Muscle layer of duodenum (tissue), 2 donors: ENCODE data around the gene CORIN.
"Not testable (repeated sequence)": the region's sequence is repeated elsewhere in the genome, so short reads cannot be mapped to it uniquely, and the experiment has no call there.

Source experiments
- H3K27ac ChIP-seq: one replicate; pipeline ENCODE4 v1.7.0; 2013; ENCODE audit warnings: mild to moderate bottlenecking, low read length
- H3K27me3 ChIP-seq: one replicate; pipeline ENCODE4 v1.7.0; 2013; ENCODE audit warnings: low read depth, mild to moderate bottlenecking, control low read depth, low read length
- H3K36me3 ChIP-seq, 2 donors: one replicate each; pipeline ENCODE4 v1.7.0; 2013; ENCODE audit warnings: low read length in 2 of 2, control low read depth in 1 of 2, mild to moderate bottlenecking in 1 of 2; ENCODE audit not compliant: insufficient read depth in 2 of 2, control insufficient read depth in 1 of 2
- H3K4me1 ChIP-seq, 2 donors: one replicate each; pipeline ENCODE4 v1.7.0; 2013; ENCODE audit warnings: low read length in 2 of 2, mild to moderate bottlenecking in 2 of 2, control low read depth in 1 of 2, moderate library complexity in 1 of 2; ENCODE audit not compliant: insufficient read depth in 2 of 2, control insufficient read depth in 1 of 2
- H3K4me3 ChIP-seq, 2 donors: one replicate each; pipeline ENCODE4 v1.7.0; 2013; ENCODE audit warnings: low read length in 2 of 2, low read depth in 1 of 2, mild to moderate bottlenecking in 1 of 2
- H3K9me3 ChIP-seq, 2 donors: one replicate each; pipeline ENCODE4 v1.7.0; 2013; ENCODE audit warnings: low read length in 2 of 2, control low read depth in 1 of 2, mild to moderate bottlenecking in 1 of 2; ENCODE audit not compliant: control insufficient read depth in 1 of 2
- donor health status: healthy.

The CORIN gene

DNA sequence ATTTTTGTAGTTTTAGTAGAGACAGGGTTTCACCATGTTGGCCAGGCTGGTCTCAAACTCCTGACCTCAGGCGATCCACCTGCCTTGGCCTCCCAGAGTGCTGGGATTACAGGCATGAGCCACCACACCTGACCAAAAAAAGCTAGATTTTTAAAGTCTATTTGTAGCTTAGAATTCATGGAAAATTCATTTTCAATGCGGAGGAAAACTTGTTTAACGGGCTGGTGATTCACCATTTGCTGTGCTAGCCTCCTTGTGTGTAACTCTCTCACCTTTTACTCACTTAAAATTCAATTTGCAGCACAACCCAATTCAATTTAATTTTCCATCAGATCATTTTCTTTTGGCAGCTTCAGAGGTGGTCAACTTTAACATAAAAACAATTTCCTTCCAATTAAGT lies 281.9 kb downstream of the CORIN start:
- H3K27me3 ChIP-seq, H3K4me1 ChIP-seq, H3K9me3 ChIP-seq, H3K27ac ChIP-seq, H3K4me3 ChIP-seq: not testable (repeated sequence)
- H3K36me3 ChIP-seq = peaks cover 16 to 34% of the 10 kb centered on the region in 2 donors

GRCh38 chr4:47553329-47554125 lies 284.3 kb downstream of the CORIN start:
- peaks cover 18 to 43% of the 10 kb centered on the region in 2 donors for H3K36me3 ChIP-seq
- H3K9me3 ChIP-seq = no peaks in the 10 kb centered on the region
- no peaks in the 10 kb centered on the region for H3K4me1 ChIP-seq
- no peak overlapping the region for H3K27ac ChIP-seq
- H3K27me3 ChIP-seq = no peaks in the 10 kb centered on the region
- no peak overlapping the region for H3K4me3 ChIP-seq

DNA sequence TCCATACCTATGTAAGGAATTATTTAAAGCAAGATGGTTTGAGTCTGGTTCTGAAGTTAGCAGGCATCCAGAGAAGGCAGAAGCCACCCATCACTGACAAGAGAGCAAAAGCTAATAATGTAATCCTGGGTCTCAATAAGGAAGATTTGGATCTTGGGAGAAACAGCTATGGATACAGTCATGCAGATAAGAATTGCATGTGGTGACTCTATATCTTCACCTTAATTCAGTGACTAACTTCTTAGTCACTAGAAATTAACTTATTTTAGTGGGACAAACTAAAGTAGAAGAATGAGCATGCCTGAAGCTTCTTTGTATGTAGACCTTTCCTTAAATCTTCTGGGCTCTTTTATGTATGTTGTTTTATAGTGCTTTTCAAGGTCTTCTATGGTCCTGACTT lies 286.2 kb downstream of the CORIN start:
- peaks cover 27 to 49% of the 10 kb centered on the region in 2 donors for H3K36me3 ChIP-seq
- no peaks in the 10 kb centered on the region for H3K4me1 ChIP-seq
- H3K27me3 ChIP-seq = no peaks in the 10 kb centered on the region
- H3K9me3 ChIP-seq = no peaks in the 10 kb centered on the region
- H3K4me3 ChIP-seq = no peak overlapping the region
- H3K27ac ChIP-seq = no peak overlapping the region

- H3K27me3 ChIP-seq = no peaks in the 10 kb centered on the region
- H3K4me1 ChIP-seq = no peaks in the 10 kb centered on the region
- H3K36me3 ChIP-seq = peaks cover 34 to 55% of the 10 kb centered on the region in 2 donors
- no peak overlapping the region for H3K4me3 ChIP-seq
- H3K27ac ChIP-seq = no peak overlapping the region
- no peaks in the 10 kb centered on the region for H3K9me3 ChIP-seq
Observed at GRCh38 chr4:47550899-47551548, 286.8 kb downstream of the CORIN start.

DNA sequence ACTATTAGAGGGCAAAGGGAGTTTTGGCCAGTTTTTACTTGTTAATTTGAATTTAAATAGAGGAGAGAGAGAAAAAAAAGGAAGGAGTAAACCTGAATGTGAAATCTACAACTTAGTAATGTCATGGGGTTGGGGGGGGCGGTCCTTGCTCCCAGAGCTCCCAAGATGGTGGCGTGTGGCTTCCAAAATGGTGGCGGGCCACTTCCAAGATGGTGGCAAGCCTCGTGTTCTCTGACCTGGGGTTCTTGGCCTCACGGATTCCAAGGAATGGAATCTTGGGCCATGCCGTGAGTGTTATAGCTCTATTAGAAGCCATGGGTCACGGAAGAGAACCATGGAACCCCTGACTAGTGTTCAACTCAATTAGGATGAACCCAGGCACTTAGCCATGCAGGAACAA lies 287.5 kb downstream of the CORIN start:
- not testable (repeated sequence) for H3K4me1 ChIP-seq, H3K4me3 ChIP-seq, H3K9me3 ChIP-seq, H3K27me3 ChIP-seq, H3K27ac ChIP-seq
- H3K36me3 ChIP-seq = peaks cover 36 to 59% of the 10 kb centered on the region in 2 donors
